H9 (cell line): ENCODE results near the gene TRAF2. TPM values are rescaled to one million over a fixed set of nuclear protein-coding genes. Genes with fewer than 3 reads are reported as not detected.

Source experiments
- DNase-seq: peaks from one replicate; pipeline ENCODE4 v3.0.0-alpha.2; 2017
- H2AFZ ChIP-seq: one replicate; pipeline ENCODE4 v1.6.1; 2013; ENCODE audit warnings: mild to moderate bottlenecking, low read length, control low read depth, moderate library complexity
- H2AK5ac ChIP-seq: 2 replicates; pipeline ENCODE4 v1.6.1; 2013; ENCODE audit warnings: low read length, control low read depth, mixed read lengths; ENCODE audit not compliant: insufficient read length
- H2BK120ac ChIP-seq: one replicate; pipeline ENCODE4 v1.6.1; 2013; ENCODE audit warnings: low read depth, mild to moderate bottlenecking, low read length, control low read depth, inconsistent platforms; ENCODE audit not compliant: poor library complexity, severe bottlenecking
- H2BK12ac ChIP-seq: 2 replicates; pipeline ENCODE4 v1.6.1; 2013; ENCODE audit warnings: low read length, control low read depth, mixed read lengths, low read depth; ENCODE audit not compliant: insufficient read length
- H2BK15ac ChIP-seq: 2 replicates; pipeline ENCODE4 v1.6.1; 2013; ENCODE audit warnings: low read depth, low read length, control low read depth
- H2BK20ac ChIP-seq: one replicate; pipeline ENCODE4 v1.6.1; 2013; ENCODE audit warnings: low read depth, mild to moderate bottlenecking, low read length, control low read depth, inconsistent platforms; ENCODE audit not compliant: poor library complexity, severe bottlenecking
- H2BK5ac ChIP-seq: 2 replicates; pipeline ENCODE4 v1.6.1; 2013; ENCODE audit warnings: low read length, control low read depth, mixed read lengths; ENCODE audit not compliant: insufficient read length
- H3K14ac ChIP-seq: 2 replicates; pipeline ENCODE4 v1.6.1; 2013; ENCODE audit warnings: low read length, control low read depth; ENCODE audit not compliant: insufficient read depth
- H3K18ac ChIP-seq: 2 replicates; pipeline ENCODE4 v1.6.1; 2013; ENCODE audit warnings: low read depth, mild to moderate bottlenecking, mixed read lengths, low read length, control low read depth; ENCODE audit not compliant: insufficient read length
- H3K23ac ChIP-seq: 2 replicates; pipeline ENCODE4 v1.6.1; 2013; ENCODE audit warnings: low read length, control low read depth, mixed read lengths, low read depth; ENCODE audit not compliant: insufficient read length
- H3K23me2 ChIP-seq: 2 replicates; pipeline ENCODE4 v1.6.1; 2013; ENCODE audit warnings: low read depth, mild to moderate bottlenecking, mixed read lengths, low read length, control low read depth; ENCODE audit not compliant: insufficient read length, poor library complexity, severe bottlenecking
- H3K27ac ChIP-seq: 2 replicates; pipeline ENCODE4 v1.5.1; 2013; ENCODE audit warnings: low read length, control low read depth, mixed read lengths, low read depth; ENCODE audit not compliant: insufficient read length
- H3K27me3 ChIP-seq: 2 replicates; pipeline ENCODE4 v1.6.1; 2013; ENCODE audit warnings: low read length, control low read depth, inconsistent platforms; ENCODE audit not compliant: insufficient read depth
- H3K4ac ChIP-seq: 2 replicates; pipeline ENCODE4 v1.6.1; 2013; ENCODE audit warnings: low read depth, mild to moderate bottlenecking, control low read depth, inconsistent platforms, low read length, moderate library complexity
- H3K4me1 ChIP-seq: 2 replicates; pipeline ENCODE4 v1.6.1; 2013; ENCODE audit warnings: low read length, control low read depth, inconsistent platforms; ENCODE audit not compliant: insufficient read depth
- H3K4me2 ChIP-seq: 2 replicates; pipeline ENCODE4 v1.6.1; 2013; ENCODE audit warnings: low read length, control low read depth, mixed read lengths; ENCODE audit not compliant: insufficient read length, insufficient read depth
- H3K56ac ChIP-seq: 2 replicates; pipeline ENCODE4 v1.6.1; 2013; ENCODE audit warnings: low read depth, mild to moderate bottlenecking, mixed read lengths, low read length, control low read depth; ENCODE audit not compliant: insufficient read length
- H3K79me1 ChIP-seq: 2 replicates; pipeline ENCODE4 v1.6.1; 2013; ENCODE audit warnings: low read depth, mild to moderate bottlenecking, moderate library complexity, low read length, control low read depth, inconsistent platforms; ENCODE audit not compliant: insufficient read depth, poor library complexity, severe bottlenecking
- H3K79me2 ChIP-seq: 2 replicates; pipeline ENCODE4 v1.6.1; 2013; ENCODE audit warnings: low read length, control low read depth, inconsistent platforms; ENCODE audit not compliant: insufficient read depth
- H3K9ac ChIP-seq: 2 replicates; pipeline ENCODE4 v1.6.1; 2013; ENCODE audit warnings: low read length, control low read depth, mixed read lengths; ENCODE audit not compliant: insufficient read length; ENCODE audit errors: extremely low read depth
- H3K9me3 ChIP-seq: one replicate; pipeline ENCODE4 v1.6.1; 2013; ENCODE audit warnings: low read depth, low read length, inconsistent platforms; ENCODE audit not compliant: control insufficient read depth
- H3T11ph ChIP-seq: one replicate; pipeline ENCODE4 v1.6.1; 2013; ENCODE audit warnings: mild to moderate bottlenecking, low read length, control low read depth, inconsistent platforms
- H4K20me1 ChIP-seq: one replicate; pipeline ENCODE4 v1.6.1; 2013; ENCODE audit not compliant: control insufficient read depth, insufficient read length, insufficient read depth
- H4K5ac ChIP-seq: 2 replicates; pipeline ENCODE4 v1.6.1; 2013; ENCODE audit warnings: low read depth, mild to moderate bottlenecking, mixed read lengths, low read length, control low read depth; ENCODE audit not compliant: insufficient read length
- H4K8ac ChIP-seq: replicated peaks from 2 replicates; pipeline ENCODE4 v1.6.1; 2013; ENCODE audit warnings: low read length, control low read depth, mixed read lengths, low read depth; ENCODE audit not compliant: insufficient read length
- H4K91ac ChIP-seq: 2 replicates; pipeline ENCODE4 v1.6.1; 2013; ENCODE audit warnings: low read depth, mild to moderate bottlenecking, moderate library complexity, mixed read lengths, low read length, control low read depth; ENCODE audit not compliant: insufficient read length
- H3K27ac Mint-ChIP-seq, 3 experiments: 2 replicates in 2 of 3; 3 replicates in 1 of 3; pipeline ENCODE4 v1.8.0; 2020 to 2021; ENCODE audit warnings: mixed read lengths in 3 of 3, mild to moderate bottlenecking in 1 of 3, moderate library complexity in 1 of 3
- H3K27me3 Mint-ChIP-seq: 2 replicates; pipeline ENCODE4 v1.8.0; 2021; ENCODE audit warnings: low read depth, mild to moderate bottlenecking, moderate library complexity, mixed read lengths
- H3K36me3 Mint-ChIP-seq, 3 experiments: 2 replicates in 2 of 3; 3 replicates in 1 of 3; pipeline ENCODE4 v1.8.0; 2020 to 2021; ENCODE audit warnings: low read depth in 3 of 3, mixed read lengths in 3 of 3; ENCODE audit not compliant: insufficient read depth in 1 of 3
- H3K4me1 Mint-ChIP-seq, 2 experiments: 2 replicates each; pipeline ENCODE4 v1.8.0; 2020; ENCODE audit warnings: mixed read lengths in 2 of 2
- H3K4me3 Mint-ChIP-seq, 2 experiments: 2 replicates in 1 of 2; 3 replicates in 1 of 2; pipeline ENCODE4 v1.8.0; 2020 to 2021; ENCODE audit warnings: mild to moderate bottlenecking in 2 of 2, mixed read lengths in 2 of 2, moderate library complexity in 1 of 2
- H3K9me3 Mint-ChIP-seq, 2 experiments: 2 replicates in 1 of 2; 3 replicates in 1 of 2; pipeline ENCODE4 v1.8.0; 2020; ENCODE audit warnings: mild to moderate bottlenecking in 2 of 2, mixed read lengths in 2 of 2, moderate library complexity in 1 of 2
- WGBS: extraction: QIAGEN DNeasy Blood & Tissue Kit; methylation state at CpG from one replicate; pipeline ENCODE4 v1.1.7; 2013; ENCODE audit warnings: missing lambda C conversion rate, low lambda C conversion rate, mixed read lengths; ENCODE audit not compliant: insufficient read length; ENCODE audit errors: extremely low coverage; 5-methylcytosine and 5-hydroxymethylcytosine counted together
- total RNA-seq: library from RNA; stranded (reverse); gene quantifications from 2 replicates; pipeline ENCODE4 v1.2.1, GENCODE V29; 2021
- TF ChIP-seq, protein P1 (sequence below): fragments of 200-600 bp; sonication (generic); conservative IDR thresholded peaks from 3 replicates; pipeline ENCODE4 v1.8.0; 2021; ENCODE audit warnings: antibody characterized with exemption, mild to moderate bottlenecking

TRAF2 gene
- total RNA-seq, 1 experiment from 2014 or later, result 48.8 TPM

DNA sequence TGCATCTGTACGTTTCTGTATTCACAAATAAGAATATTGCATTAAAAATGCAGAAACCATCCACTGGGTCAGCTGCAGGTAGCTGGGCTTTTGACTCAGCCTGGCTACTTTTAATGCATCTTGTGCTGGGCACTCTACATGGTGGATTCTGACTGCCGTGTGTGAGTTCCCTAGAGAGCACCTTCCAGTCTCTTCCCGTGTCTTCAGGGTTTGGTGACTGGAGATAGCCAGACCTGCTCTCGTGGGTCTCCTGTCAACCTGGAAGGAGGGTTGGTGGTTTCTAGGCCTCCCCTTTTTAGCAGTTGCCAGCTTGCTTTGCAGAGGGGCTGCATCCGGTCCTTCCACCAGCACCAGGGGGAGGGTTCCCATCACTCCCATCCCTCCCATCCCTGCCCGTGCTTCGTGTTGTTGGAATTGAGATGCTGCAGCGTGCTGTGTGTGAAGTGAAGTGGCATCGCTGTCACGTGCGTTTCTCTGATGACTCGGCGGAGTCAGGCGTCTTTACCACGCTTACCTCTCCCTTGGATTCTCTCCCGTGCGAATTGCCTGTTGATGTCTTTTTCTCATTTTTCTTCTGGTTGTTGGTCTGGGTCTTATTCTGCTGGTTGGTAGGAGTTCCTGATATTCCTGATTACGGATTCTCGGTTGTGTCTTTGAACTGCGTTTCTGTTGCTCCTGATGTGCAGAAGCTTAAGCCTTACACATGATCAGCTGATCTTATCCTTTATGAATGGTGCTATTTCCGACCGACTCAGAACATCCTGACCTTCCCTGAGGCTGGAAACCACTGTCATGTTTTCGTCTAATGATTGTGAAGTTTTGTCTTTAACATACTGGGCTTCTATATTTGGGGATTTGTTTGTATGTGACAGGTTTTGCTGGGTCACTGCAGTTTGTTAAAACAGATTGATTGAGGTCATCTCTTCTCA lies 41.3 kb downstream of the TRAF2 start:
- DNase-seq, result peak; percentile 17
- H2BK5ac ChIP-seq, result no peak overlapping the region
- H3K23ac ChIP-seq, result no peak overlapping the region
- no peak overlapping the region for H2AFZ ChIP-seq
- H3K9me3 ChIP-seq, result no peaks in the 10 kb centered on the region
- H3K4ac ChIP-seq, result no peak overlapping the region
- Mint-ChIP-seq H3K9me3 (no peaks in the 10 kb centered on the region), H3K27ac (peak overlapping the region in 2 of 3 experiments; percentile 0 to 24; a peak in 5 of 7 replicates), H3K4me3 (no peak overlapping the region), H3K36me3 (peaks cover 14 to 70% (median 51%) of the 10 kb centered on the region in 3 experiments; a peak in 6 of 7 replicates), H3K4me1 (no peaks in the 10 kb centered on the region), H3K27me3 (no peaks in the 10 kb centered on the region)
- H2BK12ac ChIP-seq, result no peak overlapping the region
- WGBS, result no CpG with 5 or more reads among the region's 23 CpGs
- H3K27ac ChIP-seq, result no peak overlapping the region
- no peak overlapping the region for H4K91ac ChIP-seq
- H2BK120ac ChIP-seq, result no peak overlapping the region
- TF ChIP-seq, protein P1, sequence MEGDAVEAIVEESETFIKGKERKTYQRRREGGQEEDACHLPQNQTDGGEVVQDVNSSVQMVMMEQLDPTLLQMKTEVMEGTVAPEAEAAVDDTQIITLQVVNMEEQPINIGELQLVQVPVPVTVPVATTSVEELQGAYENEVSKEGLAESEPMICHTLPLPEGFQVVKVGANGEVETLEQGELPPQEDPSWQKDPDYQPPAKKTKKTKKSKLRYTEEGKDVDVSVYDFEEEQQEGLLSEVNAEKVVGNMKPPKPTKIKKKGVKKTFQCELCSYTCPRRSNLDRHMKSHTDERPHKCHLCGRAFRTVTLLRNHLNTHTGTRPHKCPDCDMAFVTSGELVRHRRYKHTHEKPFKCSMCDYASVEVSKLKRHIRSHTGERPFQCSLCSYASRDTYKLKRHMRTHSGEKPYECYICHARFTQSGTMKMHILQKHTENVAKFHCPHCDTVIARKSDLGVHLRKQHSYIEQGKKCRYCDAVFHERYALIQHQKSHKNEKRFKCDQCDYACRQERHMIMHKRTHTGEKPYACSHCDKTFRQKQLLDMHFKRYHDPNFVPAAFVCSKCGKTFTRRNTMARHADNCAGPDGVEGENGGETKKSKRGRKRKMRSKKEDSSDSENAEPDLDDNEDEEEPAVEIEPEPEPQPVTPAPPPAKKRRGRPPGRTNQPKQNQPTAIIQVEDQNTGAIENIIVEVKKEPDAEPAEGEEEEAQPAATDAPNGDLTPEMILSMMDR, result no peak
- no peaks in the 10 kb centered on the region for H3K27me3 ChIP-seq
- H3K4me2 ChIP-seq, result no peak overlapping the region
- H3K18ac ChIP-seq, result no peak overlapping the region
- H3K9ac ChIP-seq, result no peak overlapping the region
- no peaks in the 10 kb centered on the region for H3K79me1 ChIP-seq
- no peaks in the 10 kb centered on the region for H3K4me1 ChIP-seq
- H2BK20ac ChIP-seq, result no peak overlapping the region
- no peak overlapping the region for H4K5ac ChIP-seq
- H3K23me2 ChIP-seq, result no peaks in the 10 kb centered on the region
- no peaks in the 10 kb centered on the region for H4K20me1 ChIP-seq
- H3T11ph ChIP-seq, result no peak overlapping the region
- no peak overlapping the region for H3K56ac ChIP-seq
- no peaks in the 10 kb centered on the region for H3K79me2 ChIP-seq
- no peak overlapping the region for H4K8ac ChIP-seq
- no peak overlapping the region for H2AK5ac ChIP-seq
- H2BK15ac ChIP-seq, result no peak overlapping the region
- H3K14ac ChIP-seq, result no peak overlapping the region
